H9 (cell line): Measurements from ENCODE around the gene SETD4. TPM values are rescaled to one million over a fixed set of nuclear protein-coding genes. Genes with fewer than 3 reads are reported as not detected.

Experiments used
- DNase-seq: peaks from one replicate; pipeline ENCODE4 v3.0.0-alpha.2; 2017
- H2AFZ ChIP-seq: one replicate; pipeline ENCODE4 v1.6.1; 2013; ENCODE audit warnings: mild to moderate bottlenecking, low read length, control low read depth, moderate library complexity
- H2AK5ac ChIP-seq: 2 replicates; pipeline ENCODE4 v1.6.1; 2013; ENCODE audit warnings: low read length, control low read depth, mixed read lengths; ENCODE audit not compliant: insufficient read length
- H2BK120ac ChIP-seq: one replicate; pipeline ENCODE4 v1.6.1; 2013; ENCODE audit warnings: low read depth, mild to moderate bottlenecking, low read length, control low read depth, inconsistent platforms; ENCODE audit not compliant: poor library complexity, severe bottlenecking
- H2BK12ac ChIP-seq: 2 replicates; pipeline ENCODE4 v1.6.1; 2013; ENCODE audit warnings: low read length, control low read depth, mixed read lengths, low read depth; ENCODE audit not compliant: insufficient read length
- H2BK15ac ChIP-seq: 2 replicates; pipeline ENCODE4 v1.6.1; 2013; ENCODE audit warnings: low read depth, low read length, control low read depth
- H2BK20ac ChIP-seq: one replicate; pipeline ENCODE4 v1.6.1; 2013; ENCODE audit warnings: low read depth, mild to moderate bottlenecking, low read length, control low read depth, inconsistent platforms; ENCODE audit not compliant: poor library complexity, severe bottlenecking
- H2BK5ac ChIP-seq: 2 replicates; pipeline ENCODE4 v1.6.1; 2013; ENCODE audit warnings: low read length, control low read depth, mixed read lengths; ENCODE audit not compliant: insufficient read length
- H3K14ac ChIP-seq: 2 replicates; pipeline ENCODE4 v1.6.1; 2013; ENCODE audit warnings: low read length, control low read depth; ENCODE audit not compliant: insufficient read depth
- H3K18ac ChIP-seq: 2 replicates; pipeline ENCODE4 v1.6.1; 2013; ENCODE audit warnings: low read depth, mild to moderate bottlenecking, mixed read lengths, low read length, control low read depth; ENCODE audit not compliant: insufficient read length
- H3K23ac ChIP-seq: 2 replicates; pipeline ENCODE4 v1.6.1; 2013; ENCODE audit warnings: low read length, control low read depth, mixed read lengths, low read depth; ENCODE audit not compliant: insufficient read length
- H3K23me2 ChIP-seq: 2 replicates; pipeline ENCODE4 v1.6.1; 2013; ENCODE audit warnings: low read depth, mild to moderate bottlenecking, mixed read lengths, low read length, control low read depth; ENCODE audit not compliant: insufficient read length, poor library complexity, severe bottlenecking
- H3K27ac ChIP-seq: 2 replicates; pipeline ENCODE4 v1.5.1; 2013; ENCODE audit warnings: low read length, control low read depth, mixed read lengths, low read depth; ENCODE audit not compliant: insufficient read length
- H3K27me3 ChIP-seq: 2 replicates; pipeline ENCODE4 v1.6.1; 2013; ENCODE audit warnings: low read length, control low read depth, inconsistent platforms; ENCODE audit not compliant: insufficient read depth
- H3K4ac ChIP-seq: 2 replicates; pipeline ENCODE4 v1.6.1; 2013; ENCODE audit warnings: low read depth, mild to moderate bottlenecking, control low read depth, inconsistent platforms, low read length, moderate library complexity
- H3K4me1 ChIP-seq: 2 replicates; pipeline ENCODE4 v1.6.1; 2013; ENCODE audit warnings: low read length, control low read depth, inconsistent platforms; ENCODE audit not compliant: insufficient read depth
- H3K4me2 ChIP-seq: 2 replicates; pipeline ENCODE4 v1.6.1; 2013; ENCODE audit warnings: low read length, control low read depth, mixed read lengths; ENCODE audit not compliant: insufficient read length, insufficient read depth
- H3K56ac ChIP-seq: 2 replicates; pipeline ENCODE4 v1.6.1; 2013; ENCODE audit warnings: low read depth, mild to moderate bottlenecking, mixed read lengths, low read length, control low read depth; ENCODE audit not compliant: insufficient read length
- H3K79me1 ChIP-seq: 2 replicates; pipeline ENCODE4 v1.6.1; 2013; ENCODE audit warnings: low read depth, mild to moderate bottlenecking, moderate library complexity, low read length, control low read depth, inconsistent platforms; ENCODE audit not compliant: insufficient read depth, poor library complexity, severe bottlenecking
- H3K79me2 ChIP-seq: 2 replicates; pipeline ENCODE4 v1.6.1; 2013; ENCODE audit warnings: low read length, control low read depth, inconsistent platforms; ENCODE audit not compliant: insufficient read depth
- H3K9ac ChIP-seq: 2 replicates; pipeline ENCODE4 v1.6.1; 2013; ENCODE audit warnings: low read length, control low read depth, mixed read lengths; ENCODE audit not compliant: insufficient read length; ENCODE audit errors: extremely low read depth
- H3K9me3 ChIP-seq: one replicate; pipeline ENCODE4 v1.6.1; 2013; ENCODE audit warnings: low read depth, low read length, inconsistent platforms; ENCODE audit not compliant: control insufficient read depth
- H3T11ph ChIP-seq: one replicate; pipeline ENCODE4 v1.6.1; 2013; ENCODE audit warnings: mild to moderate bottlenecking, low read length, control low read depth, inconsistent platforms
- H4K20me1 ChIP-seq: one replicate; pipeline ENCODE4 v1.6.1; 2013; ENCODE audit not compliant: control insufficient read depth, insufficient read length, insufficient read depth
- H4K5ac ChIP-seq: 2 replicates; pipeline ENCODE4 v1.6.1; 2013; ENCODE audit warnings: low read depth, mild to moderate bottlenecking, mixed read lengths, low read length, control low read depth; ENCODE audit not compliant: insufficient read length
- H4K8ac ChIP-seq: replicated peaks from 2 replicates; pipeline ENCODE4 v1.6.1; 2013; ENCODE audit warnings: low read length, control low read depth, mixed read lengths, low read depth; ENCODE audit not compliant: insufficient read length
- H4K91ac ChIP-seq: 2 replicates; pipeline ENCODE4 v1.6.1; 2013; ENCODE audit warnings: low read depth, mild to moderate bottlenecking, moderate library complexity, mixed read lengths, low read length, control low read depth; ENCODE audit not compliant: insufficient read length
- H3K27ac Mint-ChIP-seq, 3 experiments: 2 replicates in 2 of 3; 3 replicates in 1 of 3; pipeline ENCODE4 v1.8.0; 2020 to 2021; ENCODE audit warnings: mixed read lengths in 3 of 3, mild to moderate bottlenecking in 1 of 3, moderate library complexity in 1 of 3
- H3K27me3 Mint-ChIP-seq: 2 replicates; pipeline ENCODE4 v1.8.0; 2021; ENCODE audit warnings: low read depth, mild to moderate bottlenecking, moderate library complexity, mixed read lengths
- H3K36me3 Mint-ChIP-seq, 3 experiments: 2 replicates in 2 of 3; 3 replicates in 1 of 3; pipeline ENCODE4 v1.8.0; 2020 to 2021; ENCODE audit warnings: low read depth in 3 of 3, mixed read lengths in 3 of 3; ENCODE audit not compliant: insufficient read depth in 1 of 3
- H3K4me1 Mint-ChIP-seq, 2 experiments: 2 replicates each; pipeline ENCODE4 v1.8.0; 2020; ENCODE audit warnings: mixed read lengths in 2 of 2
- H3K4me3 Mint-ChIP-seq, 2 experiments: 2 replicates in 1 of 2; 3 replicates in 1 of 2; pipeline ENCODE4 v1.8.0; 2020 to 2021; ENCODE audit warnings: mild to moderate bottlenecking in 2 of 2, mixed read lengths in 2 of 2, moderate library complexity in 1 of 2
- H3K9me3 Mint-ChIP-seq, 2 experiments: 2 replicates in 1 of 2; 3 replicates in 1 of 2; pipeline ENCODE4 v1.8.0; 2020; ENCODE audit warnings: mild to moderate bottlenecking in 2 of 2, mixed read lengths in 2 of 2, moderate library complexity in 1 of 2
- WGBS: extraction: QIAGEN DNeasy Blood & Tissue Kit; methylation state at CpG from one replicate; pipeline ENCODE4 v1.1.7; 2013; ENCODE audit warnings: missing lambda C conversion rate, low lambda C conversion rate, mixed read lengths; ENCODE audit not compliant: insufficient read length; ENCODE audit errors: extremely low coverage; 5-methylcytosine and 5-hydroxymethylcytosine counted together
- total RNA-seq: library from RNA; stranded (reverse); gene quantifications from 2 replicates; pipeline ENCODE4 v1.2.1, GENCODE V29; 2021
- TF ChIP-seq, protein P1 (sequence below): fragments of 200-600 bp; sonication (generic); conservative IDR thresholded peaks from 3 replicates; pipeline ENCODE4 v1.8.0; 2021; ENCODE audit warnings: antibody characterized with exemption, mild to moderate bottlenecking

SETD4 gene
- total RNA-seq, 1 experiment from 2014 or later = 52.5 TPM

DNA sequence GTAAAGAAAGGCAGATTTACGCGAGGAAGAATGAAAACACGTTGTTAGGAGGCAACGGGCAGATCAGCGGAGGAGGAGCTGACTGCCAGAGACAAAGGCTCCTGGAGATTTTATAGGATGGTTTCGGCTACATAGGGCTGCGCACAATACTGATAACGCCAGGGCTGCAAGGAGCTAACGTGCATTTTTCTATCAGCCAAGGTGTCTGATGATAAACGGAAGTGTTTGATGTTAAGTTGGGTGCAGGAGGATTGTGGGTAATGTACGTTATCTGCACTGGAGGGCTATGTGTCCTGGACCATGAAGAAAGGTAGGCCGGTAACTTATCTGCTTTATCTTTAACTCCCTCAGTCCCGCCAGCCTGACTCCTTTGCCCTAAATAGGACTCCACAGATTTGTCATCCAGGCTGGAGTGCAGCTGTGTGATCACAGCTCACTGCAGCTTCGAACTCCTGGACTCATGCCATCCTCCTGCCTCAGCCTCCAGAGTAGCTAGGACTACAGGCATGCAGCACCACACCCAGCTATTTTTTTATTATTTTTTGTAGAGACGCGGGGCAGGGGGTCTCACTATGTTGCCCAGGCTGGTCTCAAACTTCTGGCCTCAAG lies 29.6 kb downstream of the SETD4 start:
- Histone ChIP-seq H3K4me2 (no peak overlapping the region), H3K79me1 (no peaks in the 10 kb centered on the region), H3T11ph (no peak overlapping the region), H2BK20ac (no peak overlapping the region), H3K56ac (no peak overlapping the region), H3K79me2 (no peaks in the 10 kb centered on the region), H4K8ac (no peak overlapping the region), H3K4ac (no peak overlapping the region), H4K91ac (no peak overlapping the region), H3K23ac (no peak overlapping the region), H3K4me1 (no peaks in the 10 kb centered on the region), H4K20me1 (no peaks in the 10 kb centered on the region), H2BK12ac (no peak overlapping the region), H3K9ac (no peak overlapping the region), H2BK5ac (no peak overlapping the region), H4K5ac (no peak overlapping the region), H3K23me2 (no peaks in the 10 kb centered on the region), H2BK15ac (no peak overlapping the region), H2AFZ (no peak overlapping the region), H2BK120ac (no peak overlapping the region), H3K14ac (no peak overlapping the region), H3K18ac (no peak overlapping the region), H3K27ac (no peak overlapping the region), H3K9me3 (no peaks in the 10 kb centered on the region), H2AK5ac (no peak overlapping the region), H3K27me3 (no peaks in the 10 kb centered on the region; the same call in 1 of the 2 replicates)
- TF ChIP-seq, protein P1, sequence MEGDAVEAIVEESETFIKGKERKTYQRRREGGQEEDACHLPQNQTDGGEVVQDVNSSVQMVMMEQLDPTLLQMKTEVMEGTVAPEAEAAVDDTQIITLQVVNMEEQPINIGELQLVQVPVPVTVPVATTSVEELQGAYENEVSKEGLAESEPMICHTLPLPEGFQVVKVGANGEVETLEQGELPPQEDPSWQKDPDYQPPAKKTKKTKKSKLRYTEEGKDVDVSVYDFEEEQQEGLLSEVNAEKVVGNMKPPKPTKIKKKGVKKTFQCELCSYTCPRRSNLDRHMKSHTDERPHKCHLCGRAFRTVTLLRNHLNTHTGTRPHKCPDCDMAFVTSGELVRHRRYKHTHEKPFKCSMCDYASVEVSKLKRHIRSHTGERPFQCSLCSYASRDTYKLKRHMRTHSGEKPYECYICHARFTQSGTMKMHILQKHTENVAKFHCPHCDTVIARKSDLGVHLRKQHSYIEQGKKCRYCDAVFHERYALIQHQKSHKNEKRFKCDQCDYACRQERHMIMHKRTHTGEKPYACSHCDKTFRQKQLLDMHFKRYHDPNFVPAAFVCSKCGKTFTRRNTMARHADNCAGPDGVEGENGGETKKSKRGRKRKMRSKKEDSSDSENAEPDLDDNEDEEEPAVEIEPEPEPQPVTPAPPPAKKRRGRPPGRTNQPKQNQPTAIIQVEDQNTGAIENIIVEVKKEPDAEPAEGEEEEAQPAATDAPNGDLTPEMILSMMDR = no peak
- peak overlapping the region in 2 of 3 experiments; percentile 40 to 57; a peak in 3 of 7 replicates for H3K27ac Mint-ChIP-seq
- no peaks in the 10 kb centered on the region for H3K9me3 Mint-ChIP-seq
- H3K4me3 Mint-ChIP-seq = no peak overlapping the region
- no peaks in the 10 kb centered on the region; the same call in 1 of the 2 replicates for H3K27me3 Mint-ChIP-seq
- DNase-seq = no peak
- peaks cover 14 to 23% (median 20%) of the 10 kb centered on the region in 3 experiments for H3K36me3 Mint-ChIP-seq
- WGBS = no CpG with 5 or more reads among the region's 16 CpGs
- peaks cover 14 to 25% of the 10 kb centered on the region in 2 experiments for H3K4me1 Mint-ChIP-seq
